C4-2B (cell line): ENCODE results near the gene ERMN.
"Not testable (repeated sequence)": the region's sequence is repeated elsewhere in the genome, so short reads cannot be mapped to it uniquely, and the experiment has no call there.

Experiments used
- H3K27ac ChIP-seq: fragments of 450-650 bp; 2 replicates; pipeline ENCODE4 v1.5.1; 2017
- CTCF ChIP-seq: fragments of 450-650 bp; conservative IDR thresholded peaks from 2 replicates; pipeline ENCODE4 v1.5.1; 2017; ENCODE audit warnings: mild to moderate bottlenecking
- ZFX ChIP-seq: fragments of 450-650 bp; IDR thresholded peaks from 2 replicates; pipeline ENCODE4 v1.6.1; 2017

The ERMN gene

GRCh38 chr2:157359628-157360027 is 34.0 kb upstream of the ERMN start:
- H3K27ac ChIP-seq, result no peak overlapping the region
- TF ChIP-seq CTCF, result no peak
- TF ChIP-seq ZFX, result no peak

GRCh38 chr2:157355618-157356017 is 30.0 kb upstream of the ERMN start:
- no peak for TF ChIP-seq CTCF
- TF ChIP-seq ZFX, result no peak
- no peak overlapping the region for H3K27ac ChIP-seq

GRCh38 chr2:157349949-157350515 is 24.4 kb upstream of the ERMN start:
- H3K27ac ChIP-seq, result no peak overlapping the region
- no peak for TF ChIP-seq CTCF
- TF ChIP-seq ZFX, result no peak

- TF ChIP-seq CTCF, result no peak
- TF ChIP-seq ZFX, result no peak
- H3K27ac ChIP-seq, result no peak overlapping the region
Measured at GRCh38 chr2:157348291-157348921, 22.8 kb upstream of the ERMN start.

GRCh38 chr2:157345647-157346389 is 20.2 kb upstream of the ERMN start:
- TF ChIP-seq CTCF (no peak), ZFX (no peak)

GRCh38 chr2:157341381-157341780 is 15.8 kb upstream of the ERMN start:
- H3K27ac ChIP-seq, result not testable (repeated sequence)

More at GRCh38 chr2:157345647-157346389, 20.2 kb upstream of the ERMN start:
- no peak overlapping the region for H3K27ac ChIP-seq

- H3K27ac ChIP-seq, result no peak overlapping the region
- no peak for TF ChIP-seq ZFX
Measured at GRCh38 chr2:157339965-157340655, 14.5 kb upstream of the ERMN start.

GRCh38 chr2:157337978-157338377 is 12.4 kb upstream of the ERMN start:
- H3K27ac ChIP-seq, result no peak overlapping the region
- TF ChIP-seq CTCF (no peak), ZFX (no peak)
